Endothelial cell of umbilical vein (primary cell): ENCODE data around the gene SLC16A4. TPM values are rescaled to one million over a fixed set of nuclear protein-coding genes. Genes with fewer than 3 reads are reported as not detected.

Experiments used
- BruUV-seq: library from RNA; stranded (reverse); fragments of 400-500 nt; replicated peaks from 2 replicates; lab custom pipeline; 2021; lab: Mats Ljungman, UMichigan
- CTCF ChIA-PET: fragments of 300-600, 350-600 bp; sonication (Branson Sonifier 250); formaldehyde crosslinking; loops from one replicate; lab custom pipeline; 2021; ENCODE audit warnings: antibody characterized with exemption, inconsistent platforms; lab: Charles Lee
- POLR2A ChIA-PET: fragments of 300-600, 350-600 bp; sonication (Branson Sonifier 250); formaldehyde crosslinking; loops from one replicate; lab custom pipeline; 2021; ENCODE audit warnings: antibody characterized with exemption, inconsistent platforms; lab: Charles Lee
- DNase-seq: peaks from one replicate; pipeline ENCODE4 v3.0.0-alpha.2; 2011; ENCODE audit warnings: low read depth, low spot score
- FAIRE-seq: peaks from 2 replicates; lab custom pipeline; 2011; peaks lifted over from hg19 to GRCh38; lab: Jason Lieb, UNC
- H2AFZ ChIP-seq: 2 replicates; pipeline ENCODE4 v1.6.0; 2012; ENCODE audit warnings: low read depth, low read length, control low read depth, inconsistent platforms
- H3K27ac ChIP-seq: 2 replicates; pipeline ENCODE4 v1.5.1; 2011; ENCODE audit warnings: low read depth, mild to moderate bottlenecking, control low read depth, low read length, moderate library complexity; ENCODE audit not compliant: insufficient read depth
- H3K27me3 ChIP-seq, 2 experiments: 2 replicates each; pipeline versions ENCODE4 v1.6.0 to v1.6.1; 2011; ENCODE audit warnings: low read length in 2 of 2, mixed read lengths in 1 of 2; ENCODE audit not compliant: control insufficient read depth in 2 of 2, insufficient read depth in 2 of 2
- H3K36me3 ChIP-seq, 2 experiments: 2 replicates in 1 of 2; 3 replicates in 1 of 2; pipeline ENCODE4 v1.5.1; 2011; ENCODE audit warnings: low read length in 2 of 2, mild to moderate bottlenecking in 1 of 2, moderate library complexity in 1 of 2; ENCODE audit not compliant: control insufficient read depth in 2 of 2, insufficient read depth in 2 of 2; ENCODE audit errors: extremely low read depth in 1 of 2
- H3K4me1 ChIP-seq: 3 replicates; pipeline ENCODE4 v1.5.1; 2011; ENCODE audit warnings: mild to moderate bottlenecking, low read length; ENCODE audit not compliant: control insufficient read depth, insufficient read depth; ENCODE audit errors: extremely low read depth
- H3K4me2 ChIP-seq: 2 replicates; pipeline ENCODE4 v1.6.1; 2011; ENCODE audit warnings: low read length, control low read depth, mixed read lengths; ENCODE audit not compliant: insufficient read depth
- H3K4me3 ChIP-seq, 3 experiments: fragments of 200-600 bp in 1 of 3; sonication (generic), shearing (Covaris generic) in 1 of 3; replicated peaks in 1 of 3; 2 replicates each; pipeline ENCODE4 v1.5.1; 2011 to 2016; ENCODE audit warnings: control low read depth in 3 of 3, low read length in 3 of 3, mild to moderate bottlenecking in 2 of 3, inconsistent platforms in 1 of 3, low read depth in 1 of 3, moderate library complexity in 1 of 3; ENCODE audit not compliant: insufficient read depth in 1 of 3
- H3K79me2 ChIP-seq: 2 replicates; pipeline ENCODE4 v1.6.0; 2012; ENCODE audit warnings: low read length, inconsistent platforms; ENCODE audit not compliant: control insufficient read depth, insufficient read depth
- H3K9ac ChIP-seq: replicated peaks from 2 replicates; pipeline ENCODE3; 2011; ENCODE audit warnings: low read length, control low read depth; ENCODE audit not compliant: insufficient read depth; ENCODE audit errors: extremely low read depth
- H3K9me1 ChIP-seq: replicated peaks from 3 replicates; pipeline ENCODE4 v1.6.0; 2011; ENCODE audit warnings: mild to moderate bottlenecking, low read length; ENCODE audit not compliant: control insufficient read depth, insufficient read depth; ENCODE audit errors: extremely low read depth
- H3K9me3 ChIP-seq: replicated peaks from 2 replicates; pipeline ENCODE4 v1.5.1; 2012; ENCODE audit warnings: low read length, inconsistent platforms; ENCODE audit not compliant: control insufficient read depth, insufficient read depth
- H4K20me1 ChIP-seq: replicated peaks from 2 replicates; pipeline ENCODE3; 2011; ENCODE audit warnings: mild to moderate bottlenecking, low read length; ENCODE audit not compliant: control insufficient read depth, insufficient read depth; ENCODE audit errors: extremely low read depth
- CTCF ChIP-seq, 2 donors: IDR thresholded peaks; 1 replicate in 1 of 2; 2 replicates in 1 of 2; pipeline ENCODE4 v1.5.1; 2011; ENCODE audit warnings: low read length in 2 of 2, mild to moderate bottlenecking in 2 of 2, moderate library complexity in 2 of 2, control low read depth in 1 of 2, inconsistent platforms in 1 of 2, low read depth in 1 of 2; ENCODE audit not compliant: insufficient read depth in 1 of 2; ENCODE audit errors: extremely low read depth in 1 of 2
- EZH2 ChIP-seq: IDR thresholded peaks from 2 replicates; pipeline ENCODE4 v1.6.1; 2012; ENCODE audit warnings: borderline replicate concordance, low read depth, mild to moderate bottlenecking, moderate library complexity, low read length, inconsistent platforms; ENCODE audit not compliant: severe bottlenecking
- FOS ChIP-seq: IDR thresholded peaks from 2 replicates; pipeline ENCODE4 v1.6.1; 2011; ENCODE audit warnings: mild to moderate bottlenecking, low read length, moderate library complexity, borderline replicate concordance; ENCODE audit not compliant: insufficient read depth
- GATA2 ChIP-seq: IDR thresholded peaks from 2 replicates; pipeline ENCODE4 v1.7.0; 2011; ENCODE audit warnings: low read depth, mild to moderate bottlenecking, moderate library complexity, mixed read lengths, low read length; ENCODE audit not compliant: insufficient read length, insufficient read depth
- JUN ChIP-seq: IDR thresholded peaks from 2 replicates; pipeline ENCODE4 v1.6.1; 2011; ENCODE audit warnings: borderline replicate concordance, low read depth; ENCODE audit not compliant: insufficient read length, insufficient read depth
- MYC ChIP-seq: IDR thresholded peaks from one replicate; pipeline ENCODE4 v1.6.1; 2011; ENCODE audit warnings: mild to moderate bottlenecking, low read depth, low read length
- POLR2A ChIP-seq: IDR thresholded peaks from 2 replicates; pipeline ENCODE4 v1.6.1; 2012; ENCODE audit warnings: low read depth, mild to moderate bottlenecking, control low read depth, low read length
- POLR2AphosphoS5 ChIP-seq: IDR thresholded peaks from 2 replicates; pipeline ENCODE4 v1.6.1; 2012; ENCODE audit warnings: low read depth, mild to moderate bottlenecking, control low read depth, low read length, moderate library complexity; ENCODE audit not compliant: insufficient read depth
- dilution Hi-C: fragments of 300-500 bp; cut with MboI; formaldehyde crosslinking; loops from one replicate; pipeline ENCODE4 v1.15.0; 2019; ENCODE audit warnings: low sequenced_read_pairs; ENCODE audit not compliant: extremely low pct_ligation_motif_present
- intact Hi-C: fragments of 100-400 bp; cut with micrococcal nuclease; formaldehyde crosslinking; loops from one replicate; pipeline ENCODE4 v1.10.0; 2022
- polyA plus RNA-seq, 4 experiments: library from polyadenylated mRNA; depleted of rRNA in 3 of 4; stranded (reverse) in 3 of 4; unstranded in 1 of 4; fragments of >200 nt; gene quantifications; 2 replicates each; pipeline versions ENCODE4 v1.2.1 to v1.2.3, GENCODE V29; 2011 to 2012; ENCODE audit warnings: missing spikeins in 1 of 4
- total RNA-seq: library from RNA; stranded (reverse); gene quantifications from 2 replicates; pipeline ENCODE4 v1.2.3, GENCODE V29; 2021
- TF ChIP-seq, protein P1 (sequence below): IDR thresholded peaks from 2 replicates; pipeline ENCODE4 v1.6.1; 2011; ENCODE audit not compliant: insufficient read depth, insufficient read length

The SLC16A4 gene
- total and polyA plus RNA-seq, 2 donors (not counting 3 experiments of a cell fraction or from before 2014, with no cell fraction given), result 2.8 to 7.2 TPM

- POLR2A ChIA-PET, result no interaction called here
These were observed 3.6 kb downstream of the SLC16A4 start for GRCh38 chr1:110387048-110387754.

More at GRCh38 chr1:110387048-110387754, 3.6 kb downstream of the SLC16A4 start:
- Histone ChIP-seq H3K36me3 (peaks cover 0 to 2% of the 10 kb centered on the region in 2 experiments), H3K9me3 (no peaks in the 10 kb centered on the region), H3K4me1 (peaks cover 9% of the 10 kb centered on the region), H4K20me1 (no peaks in the 10 kb centered on the region), H3K27me3 (no peaks in the 10 kb centered on the region), H3K9ac (no peak overlapping the region), H2AFZ (no peak overlapping the region), H3K9me1 (no peaks in the 10 kb centered on the region), H3K27ac (no peak overlapping the region), H3K4me3 (no peak overlapping the region), H3K79me2 (no peaks in the 10 kb centered on the region), H3K4me2 (no peak overlapping the region)
- DNase-seq (no peak), FAIRE-seq (no peak)
- intact Hi-C loops, result loop anchor here (5.0 kb wide), 1 partner anchor 40 kb away; no protein-coding TSS in a partner anchor
- CTCF ChIA-PET, result interaction anchor here (0.8 to 1.2 kb wide), 3 partner anchors 73 to 180 kb away, joined by 3 read pairs; no protein-coding TSS in a partner anchor
- TF ChIP-seq MYC, result no peak
- no peak for TF ChIP-seq GATA2
- no peak for TF ChIP-seq POLR2A
- TF ChIP-seq JUN, result no peak
- no peak for TF ChIP-seq EZH2
- TF ChIP-seq CTCF (IDR thresholded peaks at IDR 0.05; ENCODE audit: extremely low read depth in 1 of 2, insufficient read depth in 1 of 2, low read depth in 1 of 2, low read length in 2 of 2), result no peak
- no peak for TF ChIP-seq POLR2AphosphoS5
- TF ChIP-seq, protein P1, sequence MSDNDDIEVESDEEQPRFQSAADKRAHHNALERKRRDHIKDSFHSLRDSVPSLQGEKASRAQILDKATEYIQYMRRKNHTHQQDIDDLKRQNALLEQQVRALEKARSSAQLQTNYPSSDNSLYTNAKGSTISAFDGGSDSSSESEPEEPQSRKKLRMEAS, result no peak
- no peak for TF ChIP-seq FOS
- no TSS peak for BruUV-seq
- dilution Hi-C loops, result no loop called here
